Keratinocyte (primary cell): ENCODE results near the gene ASB8. TPM values are rescaled to one million over a fixed set of nuclear protein-coding genes. Genes with fewer than 3 reads are reported as not detected.

Experiments used
- DNase-seq: peaks from one replicate; pipeline ENCODE4 v3.0.0-alpha.2; 2011; ENCODE audit warnings: low read depth, missing footprints, low spot score
- FAIRE-seq: peaks from 2 replicates; lab custom pipeline; 2011; peaks lifted over from hg19 to GRCh38; lab: Jason Lieb, UNC
- H2AFZ ChIP-seq: 2 replicates; pipeline ENCODE4 v1.6.0; 2012; ENCODE audit warnings: low read length, control low read depth, inconsistent platforms; ENCODE audit not compliant: control insufficient read depth
- H3K27ac ChIP-seq: 2 replicates; pipeline ENCODE4 v1.5.1; 2011; ENCODE audit warnings: low read length; ENCODE audit not compliant: control insufficient read depth, insufficient read depth
- H3K27me3 ChIP-seq: 3 replicates; pipeline ENCODE4 v1.6.0; 2011; ENCODE audit warnings: low read length; ENCODE audit not compliant: control insufficient read depth, insufficient read depth; ENCODE audit errors: extremely low read depth
- H3K36me3 ChIP-seq, 2 experiments: 2 replicates in 1 of 2; 3 replicates in 1 of 2; pipeline ENCODE4 v1.5.1; 2011; ENCODE audit warnings: low read length in 2 of 2, mild to moderate bottlenecking in 1 of 2; ENCODE audit not compliant: control insufficient read depth in 2 of 2, insufficient read depth in 2 of 2; ENCODE audit errors: extremely low read depth in 1 of 2
- H3K4me1 ChIP-seq: 3 replicates; pipeline ENCODE4 v1.5.1; 2011; ENCODE audit warnings: low read length; ENCODE audit not compliant: control insufficient read depth, insufficient read depth; ENCODE audit errors: extremely low read depth
- H3K4me2 ChIP-seq: 3 replicates; pipeline ENCODE4 v1.6.0; 2011; ENCODE audit warnings: low read depth, low read length; ENCODE audit not compliant: control insufficient read depth, insufficient read depth; ENCODE audit errors: extremely low read depth
- H3K4me3 ChIP-seq, 3 experiments: fragments of 200-600 bp in 1 of 3; sonication (generic) in 1 of 3; 2 replicates in 2 of 3; 3 replicates in 1 of 3; pipeline ENCODE4 v1.5.1; 2011 to 2016; ENCODE audit warnings: low read length in 3 of 3, mild to moderate bottlenecking in 3 of 3, control low read depth in 2 of 3, inconsistent platforms in 1 of 3, low read depth in 1 of 3, mixed read lengths in 1 of 3, mixed run types in 1 of 3, moderate library complexity in 1 of 3; ENCODE audit not compliant: control insufficient read depth in 2 of 3, insufficient read depth in 2 of 3; ENCODE audit errors: extremely low read depth in 1 of 3
- H3K79me2 ChIP-seq: 2 replicates; pipeline ENCODE4 v1.6.0; 2012; ENCODE audit warnings: low read length; ENCODE audit not compliant: control insufficient read depth, insufficient read depth
- H3K9ac ChIP-seq: 3 replicates; pipeline ENCODE4 v1.6.0; 2011; ENCODE audit warnings: low read length; ENCODE audit not compliant: control insufficient read depth, insufficient read depth; ENCODE audit errors: extremely low read depth
- H3K9me1 ChIP-seq: 3 replicates; pipeline ENCODE4 v1.6.0; 2011; ENCODE audit warnings: low read length; ENCODE audit not compliant: control insufficient read depth, insufficient read depth; ENCODE audit errors: extremely low read depth
- H3K9me3 ChIP-seq: 2 replicates; pipeline ENCODE4 v1.5.1; 2012; ENCODE audit warnings: low read depth, low read length; ENCODE audit not compliant: control insufficient read depth
- H4K20me1 ChIP-seq: 3 replicates; pipeline ENCODE4 v1.6.0; 2011; ENCODE audit warnings: low read length; ENCODE audit not compliant: control insufficient read depth, insufficient read depth; ENCODE audit errors: extremely low read depth
- CTCF ChIP-seq, 3 experiments: IDR thresholded peaks in 1 of 3; conservative IDR thresholded peaks in 1 of 3; optimal IDR thresholded peaks in 1 of 3; 2 replicates in 2 of 3; 3 replicates in 1 of 3; pipeline versions ENCODE3 to v1.5.1; 2011; ENCODE audit warnings: low read length in 3 of 3, mild to moderate bottlenecking in 3 of 3, moderate library complexity in 2 of 3, control low read depth in 1 of 3, inconsistent platforms in 1 of 3; ENCODE audit not compliant: insufficient read depth in 2 of 3; ENCODE audit errors: extremely low read depth in 1 of 3
- EZH2 ChIP-seq: IDR thresholded peaks from one replicate; pipeline ENCODE4 v1.6.1; 2012; ENCODE audit warnings: inconsistent platforms, mild to moderate bottlenecking, low read length, moderate library complexity
- dilution Hi-C: fragments of 300-500 bp; cut with MboI; formaldehyde crosslinking; loops from one replicate; pipeline ENCODE4 v1.7.0; 2020; ENCODE audit warnings: low sequenced_read_pairs; ENCODE audit not compliant: extremely low pct_ligation_motif_present
- polyA plus RNA-seq, 5 experiments: library from polyadenylated mRNA; depleted of rRNA in 3 of 5; stranded (reverse) in 3 of 5; stranded (forward) in 1 of 5; unstranded in 1 of 5; fragments of >200 nt; gene quantifications; 1 replicate in 1 of 5; 2 replicates in 3 of 5; 3 replicates in 1 of 5; pipeline versions ENCODE4 v1.2.1 to v1.2.3, GENCODE V29; 2011 to 2012; ENCODE audit warnings: missing spikeins in 2 of 5, low read depth in 1 of 5, low replicate concordance in 1 of 5

ASB8 gene
- polyA plus RNA-seq, 1 donor (not counting 4 experiments of a cell fraction or from before 2014, with no cell fraction given) = 18.4 TPM

GRCh38 chr12:48202766-48203165, 45.5 kb upstream of the ASB8 start:
- Histone ChIP-seq H3K36me3 (no peaks in the 10 kb centered on the region), H3K27ac (no peak overlapping the region), H3K4me2 (no peak overlapping the region), H2AFZ (no peak overlapping the region), H3K9me3 (no peaks in the 10 kb centered on the region), H3K79me2 (no peaks in the 10 kb centered on the region), H3K4me3 (no peak overlapping the region), H3K9me1 (no peaks in the 10 kb centered on the region), H3K27me3 (no peaks in the 10 kb centered on the region), H4K20me1 (no peaks in the 10 kb centered on the region), H3K9ac (no peak overlapping the region), H3K4me1 (no peaks in the 10 kb centered on the region)
- FAIRE-seq = no peak
- dilution Hi-C loops = no loop called here
- TF ChIP-seq EZH2 (no peak), CTCF (optimal IDR thresholded peaks at IDR 0.05 in 1 of 3, IDR thresholded peaks at IDR 0.05 in 1 of 3, conservative IDR thresholded peaks at IDR 0.05 in 1 of 3; ENCODE audit: extremely low read depth in 1 of 3, insufficient read depth in 2 of 3, low read length in 3 of 3) (no peak)
- DNase-seq = no peak

GRCh38 chr12:48201516-48201915, 44.2 kb upstream of the ASB8 start:
- no peaks in the 10 kb centered on the region for H4K20me1 ChIP-seq
- H3K27me3 ChIP-seq = no peaks in the 10 kb centered on the region
- no peaks in the 10 kb centered on the region for H3K9me3 ChIP-seq
- H3K4me2 ChIP-seq = no peak overlapping the region
- DNase-seq = no peak
- H3K27ac ChIP-seq = no peak overlapping the region
- H3K4me1 ChIP-seq = no peaks in the 10 kb centered on the region
- no peak overlapping the region for H3K4me3 ChIP-seq
- no peak for FAIRE-seq
- H3K9ac ChIP-seq = no peak overlapping the region
- no peaks in the 10 kb centered on the region for H3K9me1 ChIP-seq
- dilution Hi-C loops = no loop called here
- no peak overlapping the region for H2AFZ ChIP-seq
- H3K36me3 ChIP-seq = no peaks in the 10 kb centered on the region
- TF ChIP-seq EZH2 = no peak
- TF ChIP-seq CTCF (optimal IDR thresholded peaks at IDR 0.05 in 1 of 3, IDR thresholded peaks at IDR 0.05 in 1 of 3, conservative IDR thresholded peaks at IDR 0.05 in 1 of 3; ENCODE audit: extremely low read depth in 1 of 3, insufficient read depth in 2 of 3, low read length in 3 of 3) = no peak
- no peaks in the 10 kb centered on the region for H3K79me2 ChIP-seq
